Left colon (tissue), 2 donors: ENCODE data around the gene SPATA25. TPM values are rescaled to one million over a fixed set of nuclear protein-coding genes. Genes with fewer than 3 reads are reported as not detected.
A peak's percentile ranks its signal among the peaks of the same experiment; 100 is the strongest.
"Not testable (repeated sequence)": the region's sequence is repeated elsewhere in the genome, so short reads cannot be mapped to it uniquely, and the experiment has no call there.

Source experiments
- ATAC-seq: fragments of 200-7000 bp; cut with Tn5 transposase; one replicate; pipeline ENCODE4 v1.9.1; 2020; ENCODE audit warnings: mild to moderate bottlenecking, moderate library complexity
- DNase-seq, 2 donors: peaks; one replicate each; pipeline ENCODE4 v3.0.0-alpha.2; 2020
- intact Hi-C, 2 donors: fragments of 100-400 bp; cut with DNase I in 1 of 2; cut with micrococcal nuclease in 1 of 2; formaldehyde crosslinking; loops; one replicate each; pipeline versions ENCODE4 v1.11.2 to v1.14.0; 2022; cut with DNase I, micrococcal nuclease
- long read RNA-seq: library from polyadenylated mRNA; unstranded; transcript quantifications from one replicate; pipeline ENCODE4 v2.0.0, GENCODE V29; 2021
- total RNA-seq, 2 donors: library from RNA; stranded (reverse); fragmentation: NEBNext Ultra II Directional; extraction: Animal tissue kit (Norgen Biotek cat#: 25700); gene quantifications; one replicate each; pipeline ENCODE4 v1.2.1, GENCODE V29; 2021
- donor health status: DM: no; HTN: no; CAD: no.
- donor health status: DM: yes; HTN: yes; CAD: no.

Gene SPATA25
- total RNA-seq = 1 to 10 TPM; 2.0 to 3.2 TPM
- long read RNA-seq = 0 reads

GRCh38 chr20:45887346-45887715 is at the start of gene SPATA25:
TSS of gene SPATA25 (minus strand) at chr20:45887622. CDS start at chr20:45887590, 32 bp downstream.
- DNase-seq (no peak), ATAC-seq (no peak)
- intact Hi-C loops = no loop called here

- DNase-seq (no peak), ATAC-seq (peak; percentile 12)
- intact Hi-C loops = no loop called here
Measured at GRCh38 chr20:45935416-45936046, 48.1 kb upstream of the SPATA25 start.

DNA sequence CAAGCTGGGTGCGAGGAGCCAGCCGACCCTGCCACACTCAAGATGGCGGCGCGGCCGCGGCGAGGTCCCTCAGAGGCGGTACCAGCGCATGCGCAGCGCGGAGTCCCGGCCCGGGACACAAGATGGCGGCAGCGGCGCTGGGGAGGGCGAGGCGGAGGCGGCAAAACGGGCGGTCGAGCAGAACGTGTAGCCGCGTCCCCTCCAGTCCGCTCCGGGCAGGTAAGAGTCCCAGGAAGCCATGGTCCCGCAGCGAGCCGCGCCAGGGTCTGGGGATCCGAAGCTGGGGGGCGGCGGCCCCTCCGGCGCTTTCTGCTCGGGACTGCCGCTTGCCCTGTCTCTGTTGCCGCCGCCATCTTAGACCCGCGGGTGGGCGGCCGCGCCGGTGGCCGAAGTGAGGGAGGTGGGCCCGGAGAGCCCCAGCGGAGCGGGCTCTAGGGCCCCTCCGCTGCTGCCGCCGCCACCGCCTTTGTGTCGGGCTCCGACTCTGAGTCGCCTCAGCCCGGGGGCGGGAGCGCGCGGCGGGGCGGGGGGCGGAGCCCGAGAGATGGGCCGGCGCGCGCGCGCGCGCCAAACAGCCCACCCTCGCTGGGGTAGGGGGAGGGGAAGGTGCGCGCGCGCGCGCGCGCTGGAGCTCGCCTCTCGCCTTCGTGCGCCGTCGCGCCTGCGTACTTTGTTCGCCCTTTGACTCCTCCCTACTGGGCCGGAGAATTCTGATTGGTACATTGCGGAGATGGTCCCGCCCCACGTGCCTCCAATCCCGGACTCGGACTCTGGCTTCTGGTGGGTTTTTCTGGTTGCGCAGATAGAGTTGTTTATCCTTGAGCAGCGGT is 47.4 kb upstream of the SPATA25 start, which contains the start of gene PCIF1:
Gene PCIF1 (plus strand): TSS at position 98 of the 830 bp plus-strand sequence. CDS start 4,317 bp downstream, outside the sequence.
- peak; percentile 88 for ATAC-seq
- intact Hi-C loops = no loop called here
- peak; percentile 97 to 99 for DNase-seq

GRCh38 chr20:45934046-45934585 is 46.7 kb upstream of the SPATA25 start:
- ATAC-seq = peak; percentile 22
- DNase-seq = peak; percentile 78 to 79
- intact Hi-C loops = no loop called here

DNA sequence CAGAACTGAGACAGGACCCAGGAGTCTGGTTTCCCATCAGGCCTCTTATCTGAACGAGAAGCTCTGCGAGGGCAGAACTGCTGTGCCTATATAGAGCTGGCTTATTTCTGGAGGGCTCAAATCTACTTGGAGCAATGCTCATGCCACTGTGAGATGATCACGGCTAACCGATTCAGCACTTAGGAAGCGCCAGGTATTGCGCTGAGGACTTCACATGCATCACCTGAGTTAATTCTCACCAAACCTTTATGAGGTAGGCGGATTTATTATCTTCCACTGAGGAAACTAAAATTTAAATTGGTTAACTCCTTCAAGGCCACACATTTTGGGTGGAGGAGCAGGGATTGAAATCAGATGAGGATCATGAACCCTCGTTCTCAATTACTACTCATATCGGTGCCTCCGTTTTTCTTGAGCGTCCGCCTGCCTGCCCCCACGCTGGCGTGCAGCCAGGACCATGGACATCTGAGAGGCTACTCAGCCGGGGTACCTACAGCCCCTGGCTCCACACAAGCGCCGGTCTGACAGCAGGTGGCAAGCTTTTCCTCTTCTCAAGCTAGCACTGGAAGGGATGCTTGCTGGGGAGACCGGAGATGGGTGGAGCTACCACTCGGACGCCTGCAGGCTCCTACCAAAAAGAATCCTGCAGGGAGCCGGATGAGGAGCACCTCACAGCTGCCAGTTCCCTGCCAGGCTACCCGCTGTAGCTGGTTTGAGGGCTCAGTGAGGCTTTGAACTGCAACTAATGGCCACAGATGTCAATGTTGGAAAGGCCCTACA is 46.0 kb upstream of the SPATA25 start:
- intact Hi-C loops = no loop called here
- peak; percentile 72 to 83 for DNase-seq
- peak; percentile 40 for ATAC-seq

GRCh38 chr20:45931680-45932079 is 44.3 kb upstream of the SPATA25 start:
- intact Hi-C loops, ATAC-seq, DNase-seq: not testable (repeated sequence)

DNA sequence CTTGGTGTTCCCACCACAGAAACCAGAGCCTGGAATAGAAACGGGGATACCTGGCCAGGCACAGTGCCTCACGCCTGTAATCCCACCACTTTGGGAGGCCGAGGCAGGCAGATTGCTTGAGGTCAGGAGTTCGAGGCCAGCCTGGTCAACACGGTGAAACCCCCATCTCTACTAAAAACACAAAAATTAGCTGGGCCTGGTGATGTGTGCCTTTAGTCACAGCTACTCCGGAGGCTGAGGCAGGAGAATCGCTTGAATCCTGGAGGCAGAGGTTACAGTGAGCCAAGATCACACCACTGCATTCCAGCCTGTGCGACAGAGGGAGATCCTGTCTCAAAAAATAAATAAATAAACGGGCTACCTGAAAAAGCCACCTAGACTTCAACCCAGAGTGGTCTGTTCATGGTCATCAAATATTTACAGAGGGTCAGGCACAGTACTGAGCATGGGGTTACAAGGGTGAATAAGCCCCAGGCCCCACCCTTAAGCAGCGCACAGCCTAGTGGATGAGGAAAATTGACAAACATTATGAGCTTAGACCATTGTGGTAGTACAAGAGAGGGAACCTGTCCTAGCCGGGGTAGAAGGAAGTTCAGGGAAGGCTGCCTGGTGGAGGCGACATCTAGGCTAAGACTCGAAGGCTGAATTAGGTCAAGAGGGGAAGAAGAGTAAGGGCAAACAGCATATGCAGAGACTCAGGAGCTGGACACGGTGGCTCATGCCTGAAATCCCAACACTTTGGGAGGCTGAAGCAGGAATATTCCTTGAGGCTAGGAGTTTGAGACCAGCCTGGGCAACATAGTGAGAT is 39.9 kb upstream of the SPATA25 start:
- ATAC-seq (peak; percentile 41), DNase-seq (no peak)
- intact Hi-C loops = no loop called here

- intact Hi-C loops = no loop called here
- ATAC-seq = no peak
- no peak for DNase-seq
Measured at GRCh38 chr20:45926731-45927070, 39.3 kb upstream of the SPATA25 start.

DNA sequence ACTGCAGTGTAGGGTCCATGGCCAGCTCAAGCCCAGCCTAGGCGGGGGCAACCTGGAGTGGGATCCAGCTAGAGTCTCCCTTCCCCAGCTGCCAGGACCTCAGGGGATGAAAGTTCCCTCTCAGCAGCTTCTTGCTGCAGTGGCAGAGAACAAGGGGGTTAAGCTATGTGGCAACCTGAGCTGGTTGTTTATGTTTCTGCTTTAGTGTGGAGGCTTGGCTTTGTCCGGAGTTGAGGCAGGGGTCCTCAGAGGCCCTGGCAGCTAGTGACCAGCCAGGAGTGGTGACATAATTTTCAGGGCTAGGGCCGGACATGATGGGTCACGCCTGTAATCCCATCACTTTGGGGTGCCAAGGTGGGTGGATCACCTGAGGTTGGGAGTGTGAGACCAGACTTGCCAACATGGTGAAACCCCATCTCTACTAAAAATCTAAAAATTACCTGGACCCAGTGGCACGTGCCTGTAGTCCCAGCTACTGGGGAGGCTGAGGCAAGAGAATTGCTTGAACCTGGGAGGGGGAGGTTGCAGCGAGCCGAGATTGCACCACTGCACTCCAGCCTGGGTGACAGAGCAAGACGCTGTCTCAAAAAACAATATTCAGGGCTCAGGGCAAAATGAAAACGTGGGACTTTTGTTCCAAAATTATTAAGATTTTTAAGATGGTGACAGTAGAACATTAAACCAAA is 38.5 kb upstream of the SPATA25 start:
- DNase-seq (no peak), ATAC-seq (no peak)
- intact Hi-C loops = no loop called here

GRCh38 chr20:45924391-45925261 is 37.2 kb upstream of the SPATA25 start:
- intact Hi-C loops = no loop called here

DNA sequence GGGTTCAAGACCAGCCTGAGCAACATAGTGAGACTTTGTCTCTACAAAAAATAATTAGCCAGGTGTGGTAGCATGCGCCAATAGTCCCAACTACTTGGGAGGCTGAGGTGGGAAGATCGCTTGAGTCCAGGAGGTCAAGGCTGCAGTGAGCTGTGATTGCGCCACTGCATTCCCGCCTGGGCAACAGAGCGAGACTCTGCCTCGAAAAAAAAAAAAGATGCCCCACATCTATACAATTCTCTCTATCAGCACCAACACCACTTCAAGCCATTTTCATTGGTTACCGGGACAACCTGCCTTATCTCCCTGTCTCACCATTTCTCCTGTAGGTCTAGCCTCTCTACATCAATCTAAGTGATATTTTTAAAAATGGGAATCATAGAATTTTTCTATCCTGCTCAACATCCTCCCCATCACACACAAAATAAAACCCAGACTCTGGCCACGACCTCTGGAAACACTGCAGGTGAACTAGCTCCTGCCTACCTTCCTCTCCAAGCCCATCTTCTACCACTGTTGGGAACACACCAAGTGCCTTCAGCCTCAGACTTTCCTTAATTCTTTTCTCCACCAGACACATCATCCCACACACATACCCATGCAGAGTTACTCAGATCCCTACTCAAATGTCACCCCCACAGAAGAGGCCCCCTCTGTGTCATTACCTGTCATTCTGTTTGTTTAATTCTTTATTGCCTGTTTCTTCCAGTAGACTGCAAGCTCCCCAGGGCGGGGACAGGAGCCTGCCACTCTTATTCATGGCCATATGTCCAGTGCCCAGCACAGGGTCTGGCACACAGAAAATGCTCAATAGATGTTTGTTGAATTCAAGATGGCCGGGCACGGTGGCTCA is 34.1 kb upstream of the SPATA25 start:
- ATAC-seq (peak; percentile 39), DNase-seq (no peak)
- intact Hi-C loops = no loop called here

More at GRCh38 chr20:45924391-45925261, 37.2 kb upstream of the SPATA25 start:
- DNase-seq (peak in 1 of 2 donors; percentile 43), ATAC-seq (peak; percentile 32)

DNA sequence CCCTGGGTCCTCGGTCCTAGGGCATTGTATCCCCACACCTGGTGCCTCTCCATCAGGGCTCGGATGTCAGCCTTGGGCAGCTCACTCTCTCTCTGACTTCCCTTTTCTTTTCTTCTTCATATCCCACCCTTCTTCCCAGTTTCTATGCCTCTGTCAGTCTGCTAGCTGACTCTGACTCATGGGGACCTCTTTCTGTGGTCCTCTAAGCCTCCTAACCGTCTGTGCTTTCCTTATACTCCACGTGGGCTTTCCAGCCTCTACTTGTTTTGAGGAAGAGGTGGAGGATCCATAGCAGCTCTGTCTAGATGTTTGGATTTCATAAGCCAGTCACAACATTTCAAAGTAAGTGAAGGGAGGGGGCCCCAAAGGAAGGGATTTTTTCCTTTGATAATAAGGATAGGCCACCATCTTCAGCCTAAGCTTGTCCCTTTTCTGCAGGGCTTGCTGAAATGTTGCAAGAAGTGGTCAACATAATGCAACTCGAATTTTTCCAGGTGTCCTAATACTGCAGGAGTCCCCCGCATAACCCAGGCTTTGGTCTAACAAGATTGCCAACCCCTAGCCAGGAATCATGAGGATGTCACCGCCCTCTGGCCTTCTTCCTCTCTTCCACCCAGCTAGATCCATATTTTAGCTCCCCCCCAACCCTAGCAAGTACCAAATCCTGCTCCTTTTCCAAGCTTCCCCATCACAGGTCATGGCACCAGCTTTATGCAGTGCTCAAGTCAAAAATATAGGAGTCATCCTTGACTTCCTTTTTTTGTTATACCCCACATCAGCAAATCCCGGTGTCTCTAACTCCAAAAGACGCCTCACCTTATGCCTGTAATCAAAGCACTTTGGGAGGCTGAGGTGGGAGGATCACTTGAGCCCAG is 33.3 kb upstream of the SPATA25 start:
- DNase-seq (no peak), ATAC-seq (no peak)
- intact Hi-C loops = no loop called here

DNA sequence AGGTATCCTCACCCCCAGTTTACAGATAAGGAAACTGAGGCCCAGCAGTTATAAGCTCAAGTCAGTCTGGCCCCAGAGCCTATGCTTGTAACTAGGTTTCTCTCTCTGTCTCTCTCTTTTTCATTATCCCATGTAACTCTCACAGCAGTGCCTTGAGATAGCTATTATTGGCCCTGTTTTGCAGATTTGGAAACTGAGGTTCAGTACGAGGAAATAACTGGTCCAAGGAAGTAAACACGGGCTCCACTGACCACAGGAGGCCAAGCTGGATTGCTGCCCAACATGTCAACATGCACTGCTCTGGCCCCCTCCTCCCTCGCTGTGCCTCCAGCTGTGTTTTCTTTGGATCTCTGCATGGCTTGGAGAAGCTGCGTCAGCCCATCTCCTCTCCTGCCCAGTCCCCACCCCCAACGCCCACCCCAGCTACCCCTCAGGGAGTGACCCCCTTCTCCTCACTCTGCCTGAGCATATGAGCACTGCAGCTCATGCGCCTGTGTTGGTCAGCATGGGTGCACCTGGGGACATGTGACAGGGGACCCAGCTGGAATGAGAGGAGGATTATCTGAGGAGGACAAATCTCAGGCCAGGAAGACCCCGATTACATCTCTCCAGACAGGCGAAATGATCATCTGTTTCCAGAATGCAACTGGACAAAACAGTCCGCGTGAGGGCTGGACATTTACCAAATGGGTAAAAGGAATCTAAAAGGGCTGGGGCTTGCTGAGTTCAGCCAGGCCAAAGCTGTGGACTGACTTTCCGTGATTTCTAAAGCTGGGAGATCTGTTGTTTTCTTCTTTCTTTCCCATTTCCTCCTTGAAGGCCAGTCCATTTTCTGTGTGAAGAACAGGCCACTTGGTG is 32.3 kb upstream of the SPATA25 start:
- no peak for ATAC-seq
- DNase-seq = peak; percentile 48 to 50
- intact Hi-C loops = loop anchor here in 1 of 2 donors (10.0 kb wide), 1 partner anchor 505 kb away; the partner anchor contains the start of gene PIGT
